Astrocyte (in vitro differentiated cells and primary cell): ENCODE measurements around the gene MLLT11. TPM values are rescaled to one million over a fixed set of nuclear protein-coding genes. Genes with fewer than 3 reads are reported as not detected.

Experiments
- DNase-seq: peaks from one replicate; pipeline ENCODE4 v3.0.0-alpha.2; 2010; ENCODE audit warnings: low read depth
- FAIRE-seq: peaks from 2 replicates; lab custom pipeline; 2011; peaks lifted over from hg19 to GRCh38; lab: Jason Lieb, UNC
- H2AFZ ChIP-seq: 2 replicates; pipeline ENCODE4 v1.6.0; 2012; ENCODE audit warnings: low read depth, low read length, inconsistent platforms
- H3K27ac ChIP-seq: 2 replicates; pipeline ENCODE4 v1.5.1; 2011; ENCODE audit warnings: low read depth, low read length, inconsistent platforms
- H3K27me3 ChIP-seq: 2 replicates; pipeline ENCODE4 v1.6.0; 2011; ENCODE audit warnings: low read length, inconsistent platforms; ENCODE audit not compliant: insufficient read depth
- H3K36me3 ChIP-seq: 2 replicates; pipeline ENCODE4 v1.5.1; 2011; ENCODE audit warnings: low read length, inconsistent platforms; ENCODE audit not compliant: insufficient read depth
- H3K4me1 ChIP-seq: 2 replicates; pipeline ENCODE4 v1.5.1; 2011; ENCODE audit warnings: low read length, inconsistent platforms; ENCODE audit not compliant: insufficient read depth
- H3K4me2 ChIP-seq: 2 replicates; pipeline ENCODE4 v1.6.0; 2012; ENCODE audit warnings: low read length, inconsistent platforms
- H3K4me3 ChIP-seq: 2 replicates; pipeline ENCODE4 v1.5.1; 2011; ENCODE audit warnings: low read depth, mild to moderate bottlenecking, low read length, inconsistent platforms; ENCODE audit not compliant: insufficient read depth
- H3K79me2 ChIP-seq: 2 replicates; pipeline ENCODE4 v1.6.0; 2012; ENCODE audit warnings: mild to moderate bottlenecking, low read length, inconsistent platforms; ENCODE audit not compliant: insufficient read depth
- H3K9ac ChIP-seq: 2 replicates; pipeline ENCODE4 v1.6.0; 2012; ENCODE audit warnings: mild to moderate bottlenecking, low read length, inconsistent platforms
- H3K9me3 ChIP-seq: 2 replicates; pipeline ENCODE4 v1.5.1; 2012; ENCODE audit warnings: low read depth, mild to moderate bottlenecking, low read length, inconsistent platforms; ENCODE audit not compliant: insufficient read depth
- H4K20me1 ChIP-seq: 2 replicates; pipeline ENCODE4 v1.6.0; 2012; ENCODE audit warnings: low read length, inconsistent platforms; ENCODE audit not compliant: insufficient read depth
- H3K27ac Mint-ChIP-seq: one replicate; pipeline ENCODE4 v1.8.0; 2021; ENCODE audit warnings: mild to moderate bottlenecking, mixed read lengths; ENCODE audit not compliant: unreplicated experiment
- H3K27me3 Mint-ChIP-seq: one replicate; pipeline ENCODE4 v1.8.0; 2021; ENCODE audit warnings: low read depth, mixed read lengths; ENCODE audit not compliant: unreplicated experiment
- H3K36me3 Mint-ChIP-seq: one replicate; pipeline ENCODE4 v1.8.0; 2021; ENCODE audit warnings: low read depth, mixed read lengths; ENCODE audit not compliant: unreplicated experiment
- H3K4me1 Mint-ChIP-seq: one replicate; pipeline ENCODE4 v1.8.0; 2021; ENCODE audit warnings: low read depth, mixed read lengths; ENCODE audit not compliant: unreplicated experiment
- H3K4me3 Mint-ChIP-seq: one replicate; pipeline ENCODE4 v1.8.0; 2021; ENCODE audit warnings: mild to moderate bottlenecking, moderate library complexity, mixed read lengths; ENCODE audit not compliant: unreplicated experiment
- H3K9me3 Mint-ChIP-seq: one replicate; pipeline ENCODE4 v1.8.0; 2021; ENCODE audit warnings: mild to moderate bottlenecking, mixed read lengths; ENCODE audit not compliant: unreplicated experiment
- EZH2 ChIP-seq: IDR thresholded peaks from 2 replicates; pipeline ENCODE4 v1.6.1; 2012; ENCODE audit warnings: mild to moderate bottlenecking, low read length, inconsistent platforms; ENCODE audit not compliant: insufficient read depth
- total RNA-seq: library from RNA; stranded (reverse); gene quantifications from 2 replicates; pipeline ENCODE4 v1.2.1, GENCODE V29; 2021
- TF ChIP-seq, protein P1 (sequence below): IDR thresholded peaks from 2 replicates; pipeline ENCODE4 v1.5.1; 2011; ENCODE audit warnings: low read depth, mild to moderate bottlenecking, inconsistent platforms, low read length, moderate library complexity; ENCODE audit not compliant: insufficient read depth

MLLT11 gene
- total RNA-seq, 1 donor from 2014 or later = 77.4 TPM

DNA sequence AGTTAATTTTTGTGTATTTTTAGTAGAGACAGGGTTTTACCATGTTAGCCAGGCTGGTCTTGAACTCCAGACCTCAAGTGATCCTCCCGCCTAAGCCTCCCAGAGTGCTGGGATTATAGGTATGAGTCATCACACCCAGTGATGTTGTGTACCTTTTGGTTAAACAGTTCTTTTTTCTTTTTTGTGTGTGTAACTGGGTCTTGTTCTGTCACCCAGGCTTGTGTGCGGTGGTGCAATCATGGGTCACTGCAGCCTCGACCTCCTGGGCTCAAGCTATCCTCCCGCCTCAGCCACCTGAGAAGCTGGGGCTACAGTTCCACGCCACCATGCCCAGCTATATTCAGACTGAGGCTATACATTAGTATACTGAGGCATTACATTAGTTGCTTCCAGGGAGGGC lies 48.1 kb downstream of the MLLT11 start:
- Histone ChIP-seq H3K79me2 (no peaks in the 10 kb centered on the region), H3K27ac (no peak overlapping the region), H3K9me3 (no peaks in the 10 kb centered on the region), H2AFZ (no peak overlapping the region), H3K27me3 (no peaks in the 10 kb centered on the region), H3K4me1 (peaks cover 4% of the 10 kb centered on the region), H3K4me3 (no peak overlapping the region), H3K4me2 (no peak overlapping the region), H3K36me3 (no peaks in the 10 kb centered on the region), H3K9ac (no peak overlapping the region), H4K20me1 (no peaks in the 10 kb centered on the region)
- H3K27me3 Mint-ChIP-seq = no peaks in the 10 kb centered on the region
- TF ChIP-seq EZH2 = no peak
- TF ChIP-seq, protein P1, sequence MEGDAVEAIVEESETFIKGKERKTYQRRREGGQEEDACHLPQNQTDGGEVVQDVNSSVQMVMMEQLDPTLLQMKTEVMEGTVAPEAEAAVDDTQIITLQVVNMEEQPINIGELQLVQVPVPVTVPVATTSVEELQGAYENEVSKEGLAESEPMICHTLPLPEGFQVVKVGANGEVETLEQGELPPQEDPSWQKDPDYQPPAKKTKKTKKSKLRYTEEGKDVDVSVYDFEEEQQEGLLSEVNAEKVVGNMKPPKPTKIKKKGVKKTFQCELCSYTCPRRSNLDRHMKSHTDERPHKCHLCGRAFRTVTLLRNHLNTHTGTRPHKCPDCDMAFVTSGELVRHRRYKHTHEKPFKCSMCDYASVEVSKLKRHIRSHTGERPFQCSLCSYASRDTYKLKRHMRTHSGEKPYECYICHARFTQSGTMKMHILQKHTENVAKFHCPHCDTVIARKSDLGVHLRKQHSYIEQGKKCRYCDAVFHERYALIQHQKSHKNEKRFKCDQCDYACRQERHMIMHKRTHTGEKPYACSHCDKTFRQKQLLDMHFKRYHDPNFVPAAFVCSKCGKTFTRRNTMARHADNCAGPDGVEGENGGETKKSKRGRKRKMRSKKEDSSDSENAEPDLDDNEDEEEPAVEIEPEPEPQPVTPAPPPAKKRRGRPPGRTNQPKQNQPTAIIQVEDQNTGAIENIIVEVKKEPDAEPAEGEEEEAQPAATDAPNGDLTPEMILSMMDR = no peak
- no peak overlapping the region for H3K4me3 Mint-ChIP-seq
- H3K4me1 Mint-ChIP-seq = peaks cover 5% of the 10 kb centered on the region
- FAIRE-seq = no peak
- no peak overlapping the region for H3K27ac Mint-ChIP-seq
- peaks cover 2% of the 10 kb centered on the region for H3K36me3 Mint-ChIP-seq
- H3K9me3 Mint-ChIP-seq = no peaks in the 10 kb centered on the region
- no peak for DNase-seq

DNA sequence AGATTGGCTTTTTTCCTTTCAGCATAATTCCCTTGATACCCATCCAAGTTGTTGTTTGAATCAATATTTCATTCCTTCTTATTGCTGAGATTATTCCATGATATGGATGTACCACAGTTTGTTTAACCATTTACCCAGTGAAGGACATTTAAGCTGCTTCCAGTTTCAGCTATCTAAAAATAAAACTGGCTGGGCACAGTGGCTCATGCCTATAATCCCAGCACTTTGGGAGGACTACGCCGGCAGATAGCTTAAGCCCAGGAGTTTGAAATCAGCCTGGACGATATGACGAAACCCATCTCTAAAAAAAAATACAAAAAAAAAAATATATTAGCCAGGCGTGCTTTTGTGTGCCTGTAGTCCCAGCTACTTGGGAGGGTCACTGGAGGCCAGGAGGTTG lies 53.7 kb downstream of the MLLT11 start:
- Mint-ChIP-seq H3K27ac (no peak overlapping the region), H3K9me3 (no peaks in the 10 kb centered on the region), H3K4me1 (no peaks in the 10 kb centered on the region), H3K4me3 (no peak overlapping the region), H3K27me3 (no peaks in the 10 kb centered on the region), H3K36me3 (peaks cover 2% of the 10 kb centered on the region)
- H3K36me3 ChIP-seq = no peaks in the 10 kb centered on the region
- H3K9ac ChIP-seq = no peak overlapping the region
- H4K20me1 ChIP-seq = no peaks in the 10 kb centered on the region
- FAIRE-seq = no peak
- TF ChIP-seq EZH2 = no peak
- TF ChIP-seq, protein P1 = no peak
- no peak overlapping the region for H3K4me2 ChIP-seq
- no peaks in the 10 kb centered on the region for H3K9me3 ChIP-seq
- no peak for DNase-seq
- no peaks in the 10 kb centered on the region for H3K27me3 ChIP-seq
- H3K79me2 ChIP-seq = no peaks in the 10 kb centered on the region
- no peak overlapping the region for H3K27ac ChIP-seq
- H3K4me1 ChIP-seq = no peaks in the 10 kb centered on the region
- H3K4me3 ChIP-seq = no peak overlapping the region
- no peak overlapping the region for H2AFZ ChIP-seq

Other genes with a start within 250 kb of the MLLT11 start
- gene ARNT, start 183.8 kb upstream of the MLLT11 start, total RNA-seq = 24.1 and 25.8 TPM in 2 replicates
- gene CTXND2, start 173.3 kb upstream of the MLLT11 start, total RNA-seq = not detected in 2 replicates
- 28.4 and 30.0 TPM in 2 replicates for gene SETDB1, start 134.0 kb upstream of the MLLT11 start, total RNA-seq
- gene CERS2, start 85.6 kb upstream of the MLLT11 start, total RNA-seq = 177 and 189 TPM in 2 replicates
- not detected in 2 replicates for gene ANXA9, start 78.1 kb upstream of the MLLT11 start, total RNA-seq
- 8.5 and 8.8 TPM in 2 replicates for gene MINDY1, start 53.5 kb upstream of the MLLT11 start, total RNA-seq
- 14.3 and 17.6 TPM in 2 replicates for gene PRUNE1, start 51.9 kb upstream of the MLLT11 start, total RNA-seq
- gene BNIPL, start 23.8 kb upstream of the MLLT11 start, total RNA-seq = 0.29 and 0.73 TPM in 2 replicates
- 1.3 and 1.7 TPM in 2 replicates for gene C1orf56, start 12.6 kb upstream of the MLLT11 start, total RNA-seq
- gene CDC42SE1, start 775 bp upstream of the MLLT11 start, total RNA-seq = 107 and 116 TPM in 2 replicates
- gene GABPB2, start 10.4 kb downstream of the MLLT11 start, total RNA-seq = 3.6 and 3.8 TPM in 2 replicates
- gene SEMA6C, start 86.2 kb downstream of the MLLT11 start, total RNA-seq = 7.4 and 7.5 TPM in 2 replicates
- not detected in 2 replicates for gene TNFAIP8L2, start 96.3 kb downstream of the MLLT11 start, total RNA-seq
- gene LYSMD1, start 105.5 kb downstream of the MLLT11 start, total RNA-seq = 9.5 and 9.9 TPM in 2 replicates
- gene SCNM1, start 105.7 kb downstream of the MLLT11 start, total RNA-seq = 64.3 and 66.5 TPM in 2 replicates
- 1.4 TPM in 1 of 2 replicates, not detected in the other for gene TMOD4, start 115.6 kb downstream of the MLLT11 start, total RNA-seq
- 59.0 and 62.2 TPM in 2 replicates for gene VPS72, start 129.8 kb downstream of the MLLT11 start, total RNA-seq
- 104 and 121 TPM in 2 replicates for gene PIP5K1A, start 138.2 kb downstream of the MLLT11 start, total RNA-seq
- 154 and 171 TPM in 2 replicates for gene PSMD4, start 194.3 kb downstream of the MLLT11 start, total RNA-seq
- gene ZNF687, start 221.9 kb downstream of the MLLT11 start, total RNA-seq = 15.4 and 19.1 TPM in 2 replicates